IMR-90 (cell line): ENCODE data around the gene FBH1.

ENCODE experiments used
- CHD1 ChIP-seq: IDR thresholded peaks from 2 replicates; pipeline ENCODE4 v1.6.1; 2012; ENCODE audit warnings: low read depth, low read length, improper control_type of control experiment
- FOS ChIP-seq: fragments of 150-350 bp; IDR thresholded peaks from 2 replicates; pipeline ENCODE4 v1.6.1; 2016; ENCODE audit warnings: low read depth, low read length
- MAFK ChIP-seq: IDR thresholded peaks from 2 replicates; pipeline ENCODE4 v1.6.1; 2012; ENCODE audit warnings: low read depth, low read length, improper control_type of control experiment
- MAZ ChIP-seq: IDR thresholded peaks from 2 replicates; pipeline ENCODE4 v1.6.1; 2012; ENCODE audit warnings: low read depth, mild to moderate bottlenecking, low read length, improper control_type of control experiment, moderate library complexity, borderline replicate concordance
- MXI1 ChIP-seq: IDR thresholded peaks from 2 replicates; pipeline ENCODE4 v1.6.1; 2012; ENCODE audit warnings: low read depth, mild to moderate bottlenecking, low read length, moderate library complexity, borderline replicate concordance
- POLR2A ChIP-seq: IDR thresholded peaks from 2 replicates; pipeline ENCODE4 v1.6.1; 2012; ENCODE audit warnings: mild to moderate bottlenecking, low read depth, low read length
- RCOR1 ChIP-seq: IDR thresholded peaks from 2 replicates; pipeline ENCODE4 v1.6.1; 2012; ENCODE audit warnings: mild to moderate bottlenecking, low read length, improper control_type of control experiment; ENCODE audit not compliant: insufficient replicate concordance
- RFX5 ChIP-seq: IDR thresholded peaks from 2 replicates; pipeline ENCODE4 v1.8.0; 2012; ENCODE audit warnings: low read depth, mild to moderate bottlenecking, low read length, moderate library complexity
- SMC3 ChIP-seq: fragments of 150-350 bp; IDR thresholded peaks from 2 replicates; pipeline ENCODE4 v1.6.1; 2016; ENCODE audit warnings: low read depth, mild to moderate bottlenecking, antibody characterized with exemption, low read length, moderate library complexity
- TF ChIP-seq, protein P1 (sequence below): fragments of 150-350 bp; IDR thresholded peaks from 2 replicates; pipeline ENCODE4 v1.6.1; 2017; ENCODE audit warnings: mild to moderate bottlenecking, antibody characterized with exemption, low read length, low read depth
- TF ChIP-seq, protein P2 (sequence below): conservative IDR thresholded peaks from 2 replicates; pipeline ENCODE4 v1.5.1; 2012; ENCODE audit warnings: mild to moderate bottlenecking, low read depth, low read length, improper control_type of control experiment
- TF ChIP-seq, protein P3 (sequence below): fragments of 150-350 bp; IDR thresholded peaks from 2 replicates; pipeline ENCODE4 v1.6.1; 2016; ENCODE audit warnings: low read depth, mild to moderate bottlenecking, low read length, moderate library complexity, borderline replicate concordance

DNA sequence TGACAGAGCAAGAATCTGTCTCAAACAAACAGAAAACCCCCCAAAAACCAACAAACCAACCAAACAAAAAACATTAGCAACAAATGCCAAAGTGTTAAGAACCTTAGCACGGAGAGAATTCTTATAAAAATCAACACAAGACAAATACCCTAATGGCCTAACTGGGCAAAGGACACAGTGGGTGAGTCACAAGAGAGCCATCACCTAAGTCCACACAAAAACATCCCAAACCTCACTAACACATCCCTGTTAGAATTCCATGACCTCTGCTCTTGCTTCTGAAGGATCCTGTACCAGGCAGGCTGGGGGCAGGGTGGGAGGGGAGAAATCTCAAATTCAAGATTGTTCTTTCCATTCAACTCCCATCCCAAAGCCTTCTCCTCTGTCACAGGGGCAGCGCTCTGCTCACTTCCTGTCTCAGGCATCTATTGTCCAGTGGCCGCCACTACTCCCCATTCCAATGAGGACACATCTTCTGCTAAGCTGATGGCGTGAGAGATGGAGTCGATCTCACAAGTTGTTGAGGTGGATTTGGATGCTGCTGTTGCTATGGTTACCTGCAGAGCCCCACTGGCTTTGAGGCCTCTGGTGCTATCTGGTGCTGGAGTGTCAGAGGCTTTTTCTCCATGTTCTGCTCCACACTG, 78.1 kb downstream of the FBH1 start:
- TF ChIP-seq, protein P1, sequence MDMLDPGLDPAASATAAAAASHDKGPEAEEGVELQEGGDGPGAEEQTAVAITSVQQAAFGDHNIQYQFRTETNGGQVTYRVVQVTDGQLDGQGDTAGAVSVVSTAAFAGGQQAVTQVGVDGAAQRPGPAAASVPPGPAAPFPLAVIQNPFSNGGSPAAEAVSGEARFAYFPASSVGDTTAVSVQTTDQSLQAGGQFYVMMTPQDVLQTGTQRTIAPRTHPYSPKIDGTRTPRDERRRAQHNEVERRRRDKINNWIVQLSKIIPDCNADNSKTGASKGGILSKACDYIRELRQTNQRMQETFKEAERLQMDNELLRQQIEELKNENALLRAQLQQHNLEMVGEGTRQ: no peak
- TF ChIP-seq, protein P2, sequence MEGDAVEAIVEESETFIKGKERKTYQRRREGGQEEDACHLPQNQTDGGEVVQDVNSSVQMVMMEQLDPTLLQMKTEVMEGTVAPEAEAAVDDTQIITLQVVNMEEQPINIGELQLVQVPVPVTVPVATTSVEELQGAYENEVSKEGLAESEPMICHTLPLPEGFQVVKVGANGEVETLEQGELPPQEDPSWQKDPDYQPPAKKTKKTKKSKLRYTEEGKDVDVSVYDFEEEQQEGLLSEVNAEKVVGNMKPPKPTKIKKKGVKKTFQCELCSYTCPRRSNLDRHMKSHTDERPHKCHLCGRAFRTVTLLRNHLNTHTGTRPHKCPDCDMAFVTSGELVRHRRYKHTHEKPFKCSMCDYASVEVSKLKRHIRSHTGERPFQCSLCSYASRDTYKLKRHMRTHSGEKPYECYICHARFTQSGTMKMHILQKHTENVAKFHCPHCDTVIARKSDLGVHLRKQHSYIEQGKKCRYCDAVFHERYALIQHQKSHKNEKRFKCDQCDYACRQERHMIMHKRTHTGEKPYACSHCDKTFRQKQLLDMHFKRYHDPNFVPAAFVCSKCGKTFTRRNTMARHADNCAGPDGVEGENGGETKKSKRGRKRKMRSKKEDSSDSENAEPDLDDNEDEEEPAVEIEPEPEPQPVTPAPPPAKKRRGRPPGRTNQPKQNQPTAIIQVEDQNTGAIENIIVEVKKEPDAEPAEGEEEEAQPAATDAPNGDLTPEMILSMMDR: no peak
- TF ChIP-seq SMC3 (no peak), MXI1 (no peak), MAFK (no peak), RFX5 (no peak), POLR2A (no peak), FOS (no peak), CHD1 (no peak), RCOR1 (no peak), MAZ (no peak)
- TF ChIP-seq, protein P3, sequence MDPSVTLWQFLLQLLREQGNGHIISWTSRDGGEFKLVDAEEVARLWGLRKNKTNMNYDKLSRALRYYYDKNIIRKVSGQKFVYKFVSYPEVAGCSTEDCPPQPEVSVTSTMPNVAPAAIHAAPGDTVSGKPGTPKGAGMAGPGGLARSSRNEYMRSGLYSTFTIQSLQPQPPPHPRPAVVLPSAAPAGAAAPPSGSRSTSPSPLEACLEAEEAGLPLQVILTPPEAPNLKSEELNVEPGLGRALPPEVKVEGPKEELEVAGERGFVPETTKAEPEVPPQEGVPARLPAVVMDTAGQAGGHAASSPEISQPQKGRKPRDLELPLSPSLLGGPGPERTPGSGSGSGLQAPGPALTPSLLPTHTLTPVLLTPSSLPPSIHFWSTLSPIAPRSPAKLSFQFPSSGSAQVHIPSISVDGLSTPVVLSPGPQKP: no peak
